NCI-H69 (cell line): ENCODE measurements around the gene RPP30.
"Not testable (repeated sequence)": the region's sequence is repeated elsewhere in the genome, so short reads cannot be mapped to it uniquely, and the experiment has no call there.

Experiments
- DNase-seq: peaks from one replicate; lab custom pipeline; 2025; lab: John Stamatoyannopoulos, UW

Gene RPP30

DNA sequence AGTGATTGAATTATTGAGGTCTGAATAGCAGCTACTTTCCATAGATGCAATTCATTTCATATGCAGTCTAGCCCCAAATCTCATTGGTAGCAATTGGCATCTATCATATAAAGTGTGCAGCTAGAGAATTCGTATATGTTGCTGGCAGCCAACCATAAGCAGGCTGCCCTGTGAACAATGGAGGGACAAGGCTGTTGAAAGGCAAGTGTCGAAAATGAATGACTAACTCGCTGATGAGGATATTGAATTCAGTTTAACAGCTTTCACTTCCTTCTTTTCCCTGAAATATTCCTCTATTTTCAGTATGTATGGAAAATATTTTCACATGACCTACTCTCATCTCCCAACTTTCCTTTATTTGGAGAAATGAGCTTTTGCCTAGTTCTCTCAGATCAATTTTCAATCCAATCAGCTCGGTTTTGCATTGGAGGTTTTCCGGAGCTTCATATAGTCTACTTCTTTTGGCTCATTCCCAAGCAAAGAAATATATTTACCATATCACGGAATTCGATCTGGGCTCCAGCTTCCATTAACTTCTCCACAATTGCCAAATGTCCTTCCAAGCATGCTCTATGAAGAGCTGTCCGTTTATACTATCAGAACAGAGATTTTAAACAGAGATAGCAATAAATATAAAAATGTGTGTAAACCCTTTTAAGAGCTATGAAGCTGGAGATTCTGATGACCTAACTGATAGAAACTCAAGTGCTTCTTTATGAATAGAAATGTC, 45.6 kb downstream of the RPP30 start:
- DNase-seq: no peak

- DNase-seq: no peak
Measured at GRCh38 chr10:90917968-90918318, 46.2 kb downstream of the RPP30 start.

DNA sequence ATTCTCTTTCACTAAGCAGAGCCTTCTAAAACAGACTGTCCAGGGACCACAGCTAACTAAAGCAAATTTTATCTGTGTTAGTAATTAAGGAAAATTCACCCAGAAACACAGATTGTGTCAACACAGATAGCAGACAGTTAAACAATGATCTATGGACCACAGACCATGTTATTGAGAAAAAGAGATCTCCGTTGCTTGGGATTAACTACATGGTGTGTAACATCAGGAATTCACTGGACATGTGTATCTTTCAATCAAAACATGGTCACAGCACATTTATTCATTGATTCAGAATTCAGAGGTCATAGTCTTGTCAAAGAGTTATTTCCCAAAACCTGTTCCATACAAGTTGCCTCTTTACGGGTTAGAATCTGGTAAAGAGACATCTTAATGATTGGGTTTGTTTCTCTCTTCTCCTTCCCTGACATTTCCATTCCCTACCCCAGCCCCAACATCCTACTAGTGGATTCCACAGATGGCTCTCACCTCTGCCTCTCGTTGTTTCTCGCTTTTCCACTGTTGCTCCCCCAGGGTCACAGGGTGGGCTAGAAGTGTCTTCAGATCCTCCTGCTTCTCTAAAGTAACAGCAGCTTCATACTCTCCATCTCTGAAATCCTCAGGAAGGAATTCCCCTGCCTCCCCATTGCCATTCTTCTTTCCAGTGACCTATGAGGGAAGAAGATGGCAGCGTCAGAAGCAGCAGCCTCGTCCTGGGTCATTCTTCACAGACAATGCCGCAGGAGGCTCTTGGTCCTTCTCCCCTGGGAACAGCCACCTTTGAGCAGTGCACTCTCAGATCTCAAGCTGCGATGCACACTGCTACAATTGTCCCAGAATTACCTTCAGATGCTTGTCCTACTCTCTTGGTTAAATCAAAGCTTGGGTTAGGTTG, 48.2 kb downstream of the RPP30 start:
- DNase-seq: no peak

DNA sequence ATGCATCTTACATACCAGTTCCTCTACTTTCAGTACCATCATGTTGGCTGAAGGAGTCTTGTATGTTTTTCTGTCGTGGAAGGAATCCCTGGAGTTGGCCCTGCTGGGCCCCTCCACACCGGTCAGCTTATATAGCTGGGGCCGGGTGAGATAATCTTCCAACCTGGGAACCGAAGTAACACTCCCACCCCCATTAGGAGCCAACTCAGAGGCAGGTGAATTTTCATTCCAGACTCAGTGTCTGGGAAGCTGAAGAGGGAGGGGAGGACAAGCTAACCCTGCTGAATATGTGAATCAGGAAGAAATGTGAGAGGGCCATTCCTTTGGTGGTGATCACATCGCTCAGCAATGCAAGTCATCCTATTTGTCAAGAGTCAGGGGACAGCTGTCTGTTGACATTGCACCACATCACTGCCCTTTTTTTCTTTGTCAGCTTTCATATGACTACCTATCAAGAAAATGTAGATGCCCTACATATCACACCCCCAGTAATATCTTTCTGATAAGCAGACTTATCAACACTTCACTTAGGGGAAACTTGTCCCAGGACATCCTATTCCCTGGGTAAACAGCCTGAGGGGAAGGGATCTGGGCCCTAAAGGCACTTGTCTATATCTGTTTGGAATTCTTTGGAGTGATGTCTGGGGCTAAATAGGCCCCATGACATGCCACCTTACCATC, 49.4 kb downstream of the RPP30 start, which contains the start of gene ANKRD1:
Gene ANKRD1 (minus strand): TSS at position 102 of the 681 bp plus-strand sequence. CDS start 60 bp downstream, at position 42.
- no peak for DNase-seq

DNA sequence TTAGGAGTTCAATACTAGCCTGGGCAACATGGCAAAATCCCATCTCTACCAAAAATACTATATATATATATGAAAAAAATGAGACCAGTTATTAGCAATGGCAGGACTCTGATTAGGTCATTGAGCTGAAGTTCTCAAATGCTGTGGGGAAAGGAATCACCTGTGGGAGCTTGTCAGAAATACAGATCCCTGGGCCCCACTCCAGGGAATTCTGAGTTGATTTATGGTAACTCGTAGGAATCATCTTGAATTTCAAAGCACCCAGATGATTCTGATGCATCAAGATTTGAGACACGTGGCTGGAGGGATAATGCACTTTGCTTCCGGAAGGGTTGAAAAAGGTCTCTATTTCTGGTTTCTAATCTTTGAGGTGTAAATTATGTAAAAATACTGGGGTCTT, 50.1 kb downstream of the RPP30 start:
- no peak for DNase-seq

- DNase-seq: no peak
Measured at GRCh38 chr10:90923111-90923731, 51.4 kb downstream of the RPP30 start.

- no peak for DNase-seq
Measured at GRCh38 chr10:90924552-90924951, 52.8 kb downstream of the RPP30 start.

GRCh38 chr10:90925079-90926029, 53.6 kb downstream of the RPP30 start:
- no peak for DNase-seq

- DNase-seq: no peak
Measured at GRCh38 chr10:90927293-90927692, 55.5 kb downstream of the RPP30 start.

DNA sequence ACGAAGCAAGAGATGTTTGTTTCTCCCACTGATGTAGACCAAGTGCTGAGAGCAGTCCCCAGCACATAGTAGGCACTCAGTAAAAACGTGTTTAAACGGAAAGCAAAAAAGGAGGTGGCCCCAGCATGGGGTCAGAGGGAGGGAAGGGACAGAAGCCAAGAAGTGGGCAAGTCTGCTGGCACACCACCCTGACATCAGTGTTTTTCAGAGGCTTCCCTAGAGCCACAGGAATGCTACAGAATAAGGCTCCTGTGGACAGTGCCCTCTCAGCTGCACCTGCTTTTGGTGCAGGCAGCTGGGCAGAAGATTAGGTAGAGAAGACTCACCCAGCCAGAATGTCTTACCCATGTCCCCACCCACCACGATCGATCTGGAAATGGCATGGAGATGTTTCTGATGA, 57.4 kb downstream of the RPP30 start:
- DNase-seq: no peak

GRCh38 chr10:90930070-90930837, 58.5 kb downstream of the RPP30 start:
- DNase-seq: peak; percentile 19

DNA sequence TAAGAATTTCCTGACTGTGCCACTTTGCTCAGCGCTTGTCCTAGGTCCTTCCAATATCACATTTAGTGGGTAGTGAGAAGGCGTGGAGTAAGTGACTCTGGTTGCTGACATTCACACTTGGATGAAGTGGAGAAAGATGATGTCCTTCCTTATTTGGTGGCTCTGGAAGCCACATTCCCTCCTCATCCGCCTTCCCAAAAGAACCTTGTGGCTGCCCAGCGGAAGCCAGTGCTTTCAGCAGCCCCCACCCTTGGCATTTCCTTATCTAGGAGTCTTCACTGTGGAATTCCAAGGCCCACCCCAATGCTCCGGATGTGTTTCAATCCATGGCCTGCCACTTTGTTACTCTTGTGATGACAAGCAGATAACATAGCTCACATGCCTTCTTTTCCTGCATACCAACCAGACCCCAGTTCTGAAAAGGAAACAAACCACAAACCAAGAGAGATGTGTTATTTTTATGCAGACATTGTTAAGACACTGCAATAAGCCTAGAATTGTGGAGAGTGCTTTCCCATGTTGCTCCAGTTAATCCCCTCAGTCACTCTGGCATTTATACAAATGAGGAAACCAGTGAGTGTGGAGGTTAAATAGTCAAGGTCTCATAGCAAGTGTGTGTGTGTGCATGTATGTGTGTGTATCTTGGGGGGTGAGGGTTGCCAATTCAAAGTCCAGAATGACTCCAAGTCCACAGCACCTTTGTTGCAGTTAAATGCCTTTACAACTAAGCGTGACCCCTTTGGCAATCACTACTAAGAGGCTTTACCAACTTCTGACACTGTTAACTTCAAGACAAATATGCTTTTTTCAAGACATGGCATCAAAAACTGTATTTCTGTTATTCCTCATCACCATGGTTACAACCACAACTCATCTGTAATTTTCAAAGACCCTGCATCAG, 59.4 kb downstream of the RPP30 start:
- DNase-seq: no peak

GRCh38 chr10:90935581-90936275, 64.0 kb downstream of the RPP30 start:
- DNase-seq: no peak

- DNase-seq: no peak
Measured at GRCh38 chr10:90936276-90936659, 64.5 kb downstream of the RPP30 start.

GRCh38 chr10:90937645-90938258, 66.0 kb downstream of the RPP30 start:
- no peak for DNase-seq

GRCh38 chr10:90939116-90939515, 67.3 kb downstream of the RPP30 start:
- DNase-seq: no peak

DNA sequence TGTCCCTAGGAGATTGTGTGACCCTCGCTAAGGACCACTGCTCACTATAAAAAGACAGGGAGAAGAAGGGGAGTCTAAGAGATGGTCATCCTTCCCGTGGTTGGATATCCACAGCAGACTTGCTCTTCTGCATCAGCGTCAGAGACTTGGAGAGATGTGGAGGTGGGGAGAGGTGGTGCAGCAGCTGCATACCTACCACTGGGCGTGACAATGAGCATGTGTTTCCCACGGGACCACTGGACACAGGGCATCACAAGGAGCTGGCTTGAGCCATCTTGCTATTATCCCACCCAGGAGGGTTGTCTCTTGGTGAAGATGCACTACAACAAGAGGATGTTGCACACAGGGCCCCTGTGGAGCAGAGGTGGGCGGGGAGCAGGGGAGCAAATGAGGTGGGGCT, 67.9 kb downstream of the RPP30 start:
- no peak for DNase-seq

DNA sequence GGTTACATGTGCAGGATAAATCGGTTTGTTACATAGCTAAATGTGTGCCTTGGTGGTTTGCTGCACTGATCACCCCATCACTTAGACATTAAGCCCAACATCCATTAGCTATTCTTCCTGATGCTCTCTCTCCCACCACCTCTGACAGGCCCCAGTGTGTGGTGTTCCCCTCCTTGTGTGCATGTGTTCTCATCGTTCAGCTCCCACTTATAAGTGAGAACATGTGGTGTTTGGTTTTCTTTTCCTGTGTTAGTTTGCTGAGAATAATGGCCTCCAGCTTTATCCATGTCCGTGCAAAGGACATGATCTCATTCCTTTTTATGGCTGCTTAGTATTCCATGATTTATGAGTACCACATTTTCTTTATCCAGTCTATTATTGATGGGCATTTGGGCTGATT, 71.2 kb downstream of the RPP30 start:
- not testable (repeated sequence) for DNase-seq
